GM21576 (cell line): ENCODE measurements around the gene ING1.
"Not testable (repeated sequence)": the region's sequence is repeated elsewhere in the genome, so short reads cannot be mapped to it uniquely, and the experiment has no call there.

Experiments used
- ATAC-seq: cut with Tn5 transposase; IDR thresholded peaks from one replicate; pipeline ENCODE4 v1.9.1; 2021; ENCODE audit warnings: mild to moderate bottlenecking, moderate library complexity; ENCODE audit not compliant: unreplicated experiment

Gene ING1

GRCh38 chr13:110690516-110690915 is 23.0 kb upstream of the ING1 start:
- ATAC-seq = no peak

GRCh38 chr13:110695774-110696173 is 17.7 kb upstream of the ING1 start:
- not testable (repeated sequence) for ATAC-seq

- ATAC-seq = no peak
These were observed 16.7 kb upstream of the ING1 start for GRCh38 chr13:110696776-110697175.

- ATAC-seq = no peak
These were observed 15.7 kb upstream of the ING1 start for GRCh38 chr13:110697842-110698241.

- ATAC-seq = peak; percentile 73
These were observed 14.8 kb upstream of the ING1 start for GRCh38 chr13:110698689-110699088.

GRCh38 chr13:110699148-110700145 is 14.1 kb upstream of the ING1 start:
- ATAC-seq = no peak

- no peak for ATAC-seq
These were observed 13.3 kb upstream of the ING1 start for GRCh38 chr13:110700186-110700585.

GRCh38 chr13:110700641-110701040 is 12.9 kb upstream of the ING1 start:
- no peak for ATAC-seq

GRCh38 chr13:110701061-110701460 is 12.4 kb upstream of the ING1 start:
- ATAC-seq = not testable (repeated sequence)

GRCh38 chr13:110702089-110702488 is 11.4 kb upstream of the ING1 start:
- no peak for ATAC-seq

- ATAC-seq = no peak
These were observed 10.6 kb upstream of the ING1 start for GRCh38 chr13:110702591-110703526.

- no peak for ATAC-seq
These were observed 8.1 kb upstream of the ING1 start for GRCh38 chr13:110705356-110705825.

GRCh38 chr13:110705826-110706569 is 7.5 kb upstream of the ING1 start, which contains the start of gene CARS2:
Gene CARS2, minus strand, starts transcription at chr13:110706116. Its CDS starts 23 bp downstream, at chr13:110706093.
- peak; percentile 93 for ATAC-seq

- peak; percentile 1 for ATAC-seq
These were observed 6.7 kb upstream of the ING1 start for GRCh38 chr13:110706570-110707372.

GRCh38 chr13:110712081-110712848 is 1.2 kb upstream of the ING1 start:
- ATAC-seq = peak; percentile 25

GRCh38 chr13:110712849-110713641 is 455 bp upstream of the ING1 start:
- ATAC-seq = peak; percentile 50

GRCh38 chr13:110713981-110714796 is 689 bp downstream of the ING1 start:
- no peak for ATAC-seq
